NCI-H1417 treated with DMSO at 0.1 percent for 48 hours (cell line): ENCODE data around the gene EXOSC6.
"Not testable (repeated sequence)": the region's sequence is repeated elsewhere in the genome, so short reads cannot be mapped to it uniquely, and the experiment has no call there.

Experiments
- DNase-seq: peaks from one replicate; lab custom pipeline; 2025; lab: John Stamatoyannopoulos, UW

Gene EXOSC6

GRCh38 chr16:70251629-70252354, at the start of gene EXOSC6:
TSS of gene EXOSC6 (minus strand) at chr16:70251940. CDS start at chr16:70251900, 40 bp downstream.
- DNase-seq, result peak; percentile 61

- no peak for DNase-seq
These were observed 49.4 kb upstream of the EXOSC6 start for GRCh38 chr16:70301121-70301520.

- peak; percentile 11 for DNase-seq
These were observed 47.5 kb upstream of the EXOSC6 start, which contains the start of gene DDX19B for GRCh38 chr16:70298988-70299938. TSS of gene DDX19B (plus strand) at chr16:70299186. CDS start at chr16:70299298, 112 bp downstream.

- no peak for DNase-seq
These were observed 43.9 kb upstream of the EXOSC6 start for GRCh38 chr16:70295634-70296033.

- no peak for DNase-seq
These were observed 42.8 kb upstream of the EXOSC6 start for GRCh38 chr16:70294385-70295025.

GRCh38 chr16:70292148-70292547, 40.4 kb upstream of the EXOSC6 start:
- DNase-seq, result not testable (repeated sequence)

- no peak for DNase-seq
These were observed 39.3 kb upstream of the EXOSC6 start for GRCh38 chr16:70290949-70291519.

- DNase-seq, result peak; percentile 96
These were observed 37.7 kb upstream of the EXOSC6 start, which contains the start of gene AARS1 for GRCh38 chr16:70289229-70290094. TSS of gene AARS1 (minus strand) at chr16:70289506. CDS start at chr16:70282763, 6,743 bp downstream.

GRCh38 chr16:70287304-70287971, 35.7 kb upstream of the EXOSC6 start:
- DNase-seq, result not testable (repeated sequence)

GRCh38 chr16:70276392-70276791, 24.7 kb upstream of the EXOSC6 start:
- DNase-seq, result no peak

GRCh38 chr16:70271696-70272095, 20.0 kb upstream of the EXOSC6 start:
- no peak for DNase-seq

- no peak for DNase-seq
These were observed 18.4 kb upstream of the EXOSC6 start for GRCh38 chr16:70270176-70270575.

- no peak for DNase-seq
These were observed 17.7 kb upstream of the EXOSC6 start for GRCh38 chr16:70269471-70269870.

- DNase-seq, result not testable (repeated sequence)
These were observed 16.2 kb upstream of the EXOSC6 start for GRCh38 chr16:70267922-70268321.

- no peak for DNase-seq
These were observed 15.8 kb upstream of the EXOSC6 start for GRCh38 chr16:70267516-70267915.

- DNase-seq, result not testable (repeated sequence)
These were observed 8.2 kb upstream of the EXOSC6 start for GRCh38 chr16:70259903-70260302.

- no peak for DNase-seq
These were observed 7.2 kb upstream of the EXOSC6 start for GRCh38 chr16:70258946-70259345.

GRCh38 chr16:70258065-70258464, 6.3 kb upstream of the EXOSC6 start:
- DNase-seq, result no peak

GRCh38 chr16:70257391-70257790, 5.7 kb upstream of the EXOSC6 start:
- no peak for DNase-seq

GRCh38 chr16:70255574-70255973, 3.8 kb upstream of the EXOSC6 start:
- no peak for DNase-seq
